ENCODE measurements around the gene DDX53. TPM values are rescaled to one million over a fixed set of nuclear protein-coding genes. Genes with fewer than 3 reads are reported as not detected.

DDX53 gene
- total RNA-seq, 3 donors from 2014 or later = not detected

DNA sequence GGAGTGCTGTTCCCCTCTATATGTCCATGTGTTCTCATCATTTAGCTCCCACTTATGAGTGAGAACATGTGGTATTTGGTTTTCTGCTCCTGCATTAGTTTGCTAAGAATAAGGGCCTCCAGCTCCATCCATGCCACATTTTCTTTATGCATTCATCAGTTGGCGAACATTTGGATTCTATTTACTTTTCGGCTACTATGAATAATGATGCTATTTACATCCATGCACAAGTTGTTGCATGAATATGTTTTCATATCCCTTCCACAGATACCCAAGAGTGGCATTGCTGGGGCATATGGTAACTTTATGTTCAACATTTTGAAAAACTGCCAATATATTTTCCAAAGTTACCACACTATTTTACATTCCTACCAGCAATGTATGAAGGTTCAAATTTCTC is 13.8 kb upstream of the DDX53 start:
- H3K9me3 ChIP-seq = no peaks in the 10 kb centered on the region
- H3K4me3 ChIP-seq = no peak overlapping the region
- DNase-seq (no peak), ATAC-seq (no peak)
- intact Hi-C loops (cut with DNase I, micrococcal nuclease) = no loop called here
- no peaks in the 10 kb centered on the region for H3K4me1 ChIP-seq (ENCODE audit: low read depth)
- H3K36me3 ChIP-seq (ENCODE audit: low read depth) = no peaks in the 10 kb centered on the region
- TF ChIP-seq, protein P1, sequence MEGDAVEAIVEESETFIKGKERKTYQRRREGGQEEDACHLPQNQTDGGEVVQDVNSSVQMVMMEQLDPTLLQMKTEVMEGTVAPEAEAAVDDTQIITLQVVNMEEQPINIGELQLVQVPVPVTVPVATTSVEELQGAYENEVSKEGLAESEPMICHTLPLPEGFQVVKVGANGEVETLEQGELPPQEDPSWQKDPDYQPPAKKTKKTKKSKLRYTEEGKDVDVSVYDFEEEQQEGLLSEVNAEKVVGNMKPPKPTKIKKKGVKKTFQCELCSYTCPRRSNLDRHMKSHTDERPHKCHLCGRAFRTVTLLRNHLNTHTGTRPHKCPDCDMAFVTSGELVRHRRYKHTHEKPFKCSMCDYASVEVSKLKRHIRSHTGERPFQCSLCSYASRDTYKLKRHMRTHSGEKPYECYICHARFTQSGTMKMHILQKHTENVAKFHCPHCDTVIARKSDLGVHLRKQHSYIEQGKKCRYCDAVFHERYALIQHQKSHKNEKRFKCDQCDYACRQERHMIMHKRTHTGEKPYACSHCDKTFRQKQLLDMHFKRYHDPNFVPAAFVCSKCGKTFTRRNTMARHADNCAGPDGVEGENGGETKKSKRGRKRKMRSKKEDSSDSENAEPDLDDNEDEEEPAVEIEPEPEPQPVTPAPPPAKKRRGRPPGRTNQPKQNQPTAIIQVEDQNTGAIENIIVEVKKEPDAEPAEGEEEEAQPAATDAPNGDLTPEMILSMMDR (IDR thresholded peaks at IDR 0.05) = no peak

DNA sequence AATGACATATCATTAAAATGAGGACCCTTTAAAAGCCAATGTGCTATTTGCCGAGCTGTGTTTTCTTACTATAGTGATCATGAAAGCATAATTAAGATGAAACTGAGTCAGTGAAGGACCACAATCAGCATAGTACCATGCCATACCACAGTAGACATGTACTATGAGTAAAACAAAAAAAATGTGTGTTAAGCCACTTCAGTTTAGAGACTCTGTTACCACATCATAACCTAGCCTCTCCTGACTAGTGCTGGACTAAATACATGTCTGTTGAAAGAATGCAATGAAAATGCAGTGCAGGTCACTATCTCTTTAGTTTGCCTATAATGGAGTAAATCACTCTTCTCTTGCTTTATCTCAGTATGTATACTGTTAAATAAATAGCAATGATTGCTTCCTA is 12.3 kb upstream of the DDX53 start:
- H3K36me3 ChIP-seq (ENCODE audit: low read depth) = no peaks in the 10 kb centered on the region
- DNase-seq (no peak), ATAC-seq (no peak)
- intact Hi-C loops (cut with DNase I, micrococcal nuclease) = no loop called here
- H3K4me1 ChIP-seq (ENCODE audit: low read depth) = no peaks in the 10 kb centered on the region
- no peak overlapping the region for H3K4me3 ChIP-seq
- TF ChIP-seq, protein P1 (IDR thresholded peaks at IDR 0.05) = no peak
- no peaks in the 10 kb centered on the region for H3K9me3 ChIP-seq

DNA sequence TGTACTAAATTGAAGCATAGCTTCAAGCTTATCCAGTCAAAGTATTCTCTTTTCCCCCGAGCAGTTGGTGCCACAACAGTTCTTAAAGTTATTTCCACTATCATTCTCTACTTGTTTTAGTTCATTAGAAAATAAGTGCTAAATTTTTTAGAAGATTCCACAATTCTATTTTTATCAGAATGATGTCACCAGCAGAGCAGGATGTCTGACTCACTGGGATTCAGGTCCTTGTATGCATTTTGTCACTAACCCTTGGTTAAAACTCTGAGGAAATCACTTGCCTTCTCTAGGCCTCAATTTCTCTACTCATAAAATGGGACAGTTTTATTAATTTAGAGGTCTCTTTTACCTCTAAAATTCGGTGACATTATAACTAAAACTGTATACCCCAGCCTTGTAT is 3.4 kb downstream of the DDX53 start:
- TF ChIP-seq, protein P1 (IDR thresholded peaks at IDR 0.05) = no peak
- DNase-seq = no peak
- ATAC-seq = no peak
- H3K9me3 ChIP-seq = no peaks in the 10 kb centered on the region
- no peaks in the 10 kb centered on the region for H3K36me3 ChIP-seq (ENCODE audit: low read depth)
- intact Hi-C loops (cut with DNase I, micrococcal nuclease) = no loop called here
- H3K4me3 ChIP-seq = no peak overlapping the region
- no peaks in the 10 kb centered on the region for H3K4me1 ChIP-seq (ENCODE audit: low read depth)

DNA sequence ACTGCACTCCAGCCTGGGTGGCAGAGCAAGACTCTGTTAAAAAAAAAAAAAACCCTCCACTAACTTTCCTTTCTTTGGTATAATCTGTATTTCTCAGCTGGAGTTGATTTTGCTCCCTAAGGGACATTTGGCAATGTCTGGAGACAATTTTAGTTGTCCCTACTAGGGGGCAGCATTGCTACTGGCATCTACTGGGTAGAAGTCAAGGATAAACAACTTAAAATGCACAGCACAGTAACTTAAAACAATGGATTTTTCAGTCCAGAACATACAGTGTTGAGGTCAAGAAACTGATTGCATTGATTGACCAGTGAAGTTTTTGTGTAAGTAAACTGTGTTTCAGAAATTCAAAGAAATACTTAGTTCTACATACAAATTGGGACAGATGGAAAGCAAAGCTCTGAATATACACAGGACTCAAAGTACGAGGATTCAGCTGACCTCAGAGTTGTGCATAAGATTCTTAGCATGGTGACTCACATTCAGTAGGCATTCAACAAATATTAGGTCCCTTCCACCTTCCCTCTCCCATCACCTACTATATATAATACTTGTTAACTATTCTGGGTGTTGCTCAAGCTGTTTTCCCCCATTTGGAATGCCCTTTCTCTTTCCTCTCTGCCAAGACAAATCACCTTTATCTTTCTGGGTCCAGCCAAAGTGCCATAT is 8.8 kb downstream of the DDX53 start:
- TF ChIP-seq, protein P1 (IDR thresholded peaks at IDR 0.05) = no peak
- intact Hi-C loops (cut with DNase I, micrococcal nuclease) = no loop called here
- ATAC-seq (no peak), DNase-seq (no peak)
- H3K9me3 ChIP-seq = no peaks in the 10 kb centered on the region
- no peaks in the 10 kb centered on the region for H3K36me3 ChIP-seq (ENCODE audit: low read depth)
- no peak overlapping the region for H3K4me3 ChIP-seq
- H3K4me1 ChIP-seq (ENCODE audit: low read depth) = no peaks in the 10 kb centered on the region

DNA sequence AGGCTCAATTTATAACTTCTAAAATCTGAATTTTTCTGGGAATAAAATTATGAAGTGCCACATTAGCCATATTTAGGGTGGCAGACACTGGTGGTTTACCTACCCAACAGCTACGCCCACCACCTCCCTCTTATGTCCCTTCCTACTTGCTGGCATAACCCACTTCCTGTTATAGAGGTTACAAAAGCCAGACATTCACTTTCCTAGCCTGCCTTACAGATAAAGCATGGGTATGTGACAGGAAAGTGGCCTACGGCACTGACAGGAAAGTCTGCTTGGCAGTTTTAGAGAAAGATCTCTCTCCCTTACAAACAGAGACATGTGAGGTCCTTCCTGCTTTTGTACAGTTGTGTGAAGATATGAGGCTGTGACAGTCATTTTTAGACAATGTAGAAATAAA is 12.4 kb downstream of the DDX53 start:
- DNase-seq = no peak
- Histone ChIP-seq H3K4me3 (no peak overlapping the region), H3K9me3 (no peaks in the 10 kb centered on the region), H3K4me1 (ENCODE audit: low read depth) (no peaks in the 10 kb centered on the region), H3K36me3 (ENCODE audit: low read depth) (no peaks in the 10 kb centered on the region)
- ATAC-seq = no peak
- intact Hi-C loops (cut with DNase I, micrococcal nuclease) = no loop called here
- TF ChIP-seq, protein P1 (IDR thresholded peaks at IDR 0.05) = no peak

DNA sequence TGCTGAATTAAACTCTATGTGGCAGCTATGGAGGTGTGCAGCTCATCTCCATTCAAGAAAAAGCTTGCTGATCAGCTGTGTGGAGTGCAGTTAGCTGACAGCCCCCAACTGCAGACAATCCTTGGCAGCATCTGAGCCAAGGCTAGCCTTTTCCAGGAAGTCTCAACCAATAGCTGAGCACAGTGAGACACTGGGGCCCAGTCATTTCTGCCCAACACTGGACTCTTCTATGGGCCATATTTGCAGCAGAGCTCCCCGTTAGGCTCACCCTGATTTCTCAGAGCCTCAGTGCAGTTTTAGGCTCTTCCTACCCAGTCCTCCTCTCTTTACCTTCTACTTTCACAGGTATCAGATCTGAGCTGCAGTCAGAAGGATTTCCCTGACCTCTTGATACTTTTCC is 12.9 kb downstream of the DDX53 start:
- intact Hi-C loops (cut with DNase I, micrococcal nuclease) = no loop called here
- DNase-seq (no peak), ATAC-seq (no peak)
- H3K9me3 ChIP-seq = no peaks in the 10 kb centered on the region
- H3K4me3 ChIP-seq = no peak overlapping the region
- TF ChIP-seq, protein P1 (IDR thresholded peaks at IDR 0.05) = no peak
- no peaks in the 10 kb centered on the region for H3K36me3 ChIP-seq (ENCODE audit: low read depth)
- no peaks in the 10 kb centered on the region for H3K4me1 ChIP-seq (ENCODE audit: low read depth)

Measured in mucosa of descending colon (tissue), 3 donors.